Measurements from ENCODE around the gene MIPEP.

Gene MIPEP

GRCh38 chr13:23888658-23889614 lies at the start of gene MIPEP:
TSS of gene MIPEP (minus strand) at chr13:23889400. CDS start at chr13:23889320, 80 bp downstream.
- Histone ChIP-seq H3K4me1 (ENCODE audit: control insufficient read depth in 1 of 2, insufficient read depth in 1 of 2, low read depth in 1 of 2, low read length in 1 of 2) (peaks cover 11 to 16% of the 10 kb centered on the region in 2 experiments), H3K36me3 (no peaks in the 10 kb centered on the region), H3K27me3 (peaks cover 5% of the 10 kb centered on the region), H3K9me3 (no peaks in the 10 kb centered on the region), H3K27ac (no peak within 1 kb of the TSS), H3K4me3 (ENCODE audit: low read depth in 1 of 2, low read length in 1 of 2) (peak within 1 kb of the TSS; percentile 61 to 71)
- no peak for TF ChIP-seq CTCF (IDR thresholded peaks at IDR 0.05)

GRCh38 chr13:23934520-23934919 lies 45.3 kb upstream of the MIPEP start:
- H3K9me3 ChIP-seq: no peaks in the 10 kb centered on the region
- peaks cover 36% of the 10 kb centered on the region for H3K27me3 ChIP-seq
- H3K4me1 ChIP-seq (ENCODE audit: control insufficient read depth in 1 of 2, insufficient read depth in 1 of 2, low read depth in 1 of 2, low read length in 1 of 2): no peaks in the 10 kb centered on the region
- no peaks in the 10 kb centered on the region for H3K36me3 ChIP-seq
- H3K4me3 ChIP-seq (ENCODE audit: low read depth in 1 of 2, low read length in 1 of 2): no peak overlapping the region
- TF ChIP-seq CTCF (IDR thresholded peaks at IDR 0.05): no peak
- H3K27ac ChIP-seq: no peak overlapping the region

GRCh38 chr13:23928985-23929384 lies 39.8 kb upstream of the MIPEP start:
- Histone ChIP-seq H3K27ac (no peak overlapping the region), H3K4me1 (ENCODE audit: control insufficient read depth in 1 of 2, insufficient read depth in 1 of 2, low read depth in 1 of 2, low read length in 1 of 2) (no peaks in the 10 kb centered on the region), H3K36me3 (no peaks in the 10 kb centered on the region), H3K27me3 (peaks cover 58% of the 10 kb centered on the region), H3K4me3 (ENCODE audit: low read depth in 1 of 2, low read length in 1 of 2) (no peak overlapping the region), H3K9me3 (no peaks in the 10 kb centered on the region)
- no peak for TF ChIP-seq CTCF (IDR thresholded peaks at IDR 0.05)

GRCh38 chr13:23923031-23923430 lies 33.8 kb upstream of the MIPEP start:
- Histone ChIP-seq H3K4me3 (ENCODE audit: low read depth in 1 of 2, low read length in 1 of 2) (no peak overlapping the region), H3K4me1 (ENCODE audit: control insufficient read depth in 1 of 2, insufficient read depth in 1 of 2, low read depth in 1 of 2, low read length in 1 of 2) (peaks cover 18 to 20% of the 10 kb centered on the region in 2 experiments), H3K27ac (peak overlapping the region; percentile 65), H3K36me3 (no peaks in the 10 kb centered on the region), H3K9me3 (no peaks in the 10 kb centered on the region), H3K27me3 (peaks cover 36% of the 10 kb centered on the region)
- TF ChIP-seq CTCF (IDR thresholded peaks at IDR 0.05): no peak

DNA sequence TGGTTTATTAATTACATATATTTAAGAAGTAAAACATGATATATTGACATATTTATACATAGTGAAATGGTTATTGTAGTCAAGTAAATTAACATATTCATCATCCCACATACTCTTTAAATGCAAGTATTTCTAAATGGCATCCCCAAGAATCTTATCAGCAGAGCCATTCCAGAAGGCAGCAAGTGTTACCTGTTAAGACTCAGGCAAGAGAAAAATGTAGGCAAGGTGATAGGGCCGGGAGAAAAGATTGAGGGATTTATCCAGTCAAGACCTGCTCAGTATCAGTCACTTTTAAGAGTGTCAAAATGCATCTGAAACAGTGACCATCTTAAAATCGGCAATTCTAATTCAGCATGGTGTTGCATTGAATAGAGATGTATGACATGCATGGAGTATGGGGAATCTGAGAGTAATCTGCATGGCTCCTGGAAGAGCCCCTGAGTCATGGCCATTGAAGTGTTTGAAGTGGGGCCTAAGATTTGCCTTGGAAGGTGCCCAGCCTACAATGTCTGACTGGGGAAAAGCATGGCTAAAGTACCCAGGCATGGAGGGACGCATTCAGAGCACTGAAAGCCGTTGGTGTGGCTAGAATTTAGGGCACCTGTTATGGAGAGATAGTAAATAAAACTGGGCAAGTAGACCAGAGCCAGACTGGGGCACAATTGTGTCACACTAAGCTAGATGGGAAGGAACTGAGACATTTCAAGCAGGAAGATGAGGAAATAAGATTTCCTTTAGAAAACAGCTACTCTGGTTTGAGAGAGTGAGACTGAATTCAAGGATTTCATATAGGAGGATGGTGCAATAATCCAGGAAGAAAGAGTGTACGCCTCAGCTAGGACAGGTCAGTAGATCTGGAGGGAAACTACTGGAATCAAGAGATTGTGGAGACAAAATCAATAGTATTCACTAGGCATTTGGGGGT lies 33.1 kb upstream of the MIPEP start:
- Histone ChIP-seq H3K27me3 (peaks cover 31% of the 10 kb centered on the region), H3K27ac (peak overlapping the region; percentile 65), H3K4me1 (ENCODE audit: control insufficient read depth in 1 of 2, insufficient read depth in 1 of 2, low read depth in 1 of 2, low read length in 1 of 2) (peaks cover 18 to 20% of the 10 kb centered on the region in 2 experiments), H3K9me3 (no peaks in the 10 kb centered on the region), H3K36me3 (no peaks in the 10 kb centered on the region), H3K4me3 (ENCODE audit: low read depth in 1 of 2, low read length in 1 of 2) (no peak overlapping the region)
- no peak for TF ChIP-seq CTCF (IDR thresholded peaks at IDR 0.05)
